NCI-H2081 treated with DMSO at 0.1 percent for 48 hours (cell line): ENCODE measurements around the gene RGS6.

Source experiments
- DNase-seq: peaks from one replicate; lab custom pipeline; 2025; lab: John Stamatoyannopoulos, UW

RGS6 gene

DNA sequence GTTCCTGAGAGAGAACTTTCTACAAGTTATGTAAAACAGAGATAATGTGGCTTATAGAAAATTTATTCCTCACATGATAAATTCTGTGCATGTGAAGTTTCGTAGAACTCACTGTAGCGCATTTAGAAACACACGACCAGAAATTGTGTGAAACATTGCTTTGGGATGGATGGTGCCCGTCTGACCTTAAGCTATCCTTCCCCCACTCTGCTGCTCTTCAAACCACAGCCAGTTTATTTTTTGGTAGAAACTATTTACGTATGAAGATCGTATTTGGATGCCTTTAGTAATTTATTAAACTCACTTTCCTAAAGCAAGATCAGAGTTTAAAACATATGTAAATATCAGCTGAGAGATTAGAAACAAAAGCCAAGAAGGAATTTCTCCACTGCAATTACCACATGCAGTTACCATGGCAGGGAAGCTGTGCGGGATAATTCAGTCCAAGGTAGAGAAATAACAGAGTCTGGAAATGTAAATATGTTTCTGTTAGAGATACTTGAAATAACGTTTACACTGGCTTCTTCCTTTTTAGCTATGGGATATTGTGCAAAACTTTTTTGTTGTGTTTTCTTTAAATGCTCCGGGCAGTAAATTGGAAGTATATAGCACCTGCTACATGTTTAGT lies 382.7 kb downstream of the RGS6 start:
- no peak for DNase-seq

- no peak for DNase-seq
Measured at GRCh38 chr14:72315714-72316113, 383.5 kb downstream of the RGS6 start.

DNA sequence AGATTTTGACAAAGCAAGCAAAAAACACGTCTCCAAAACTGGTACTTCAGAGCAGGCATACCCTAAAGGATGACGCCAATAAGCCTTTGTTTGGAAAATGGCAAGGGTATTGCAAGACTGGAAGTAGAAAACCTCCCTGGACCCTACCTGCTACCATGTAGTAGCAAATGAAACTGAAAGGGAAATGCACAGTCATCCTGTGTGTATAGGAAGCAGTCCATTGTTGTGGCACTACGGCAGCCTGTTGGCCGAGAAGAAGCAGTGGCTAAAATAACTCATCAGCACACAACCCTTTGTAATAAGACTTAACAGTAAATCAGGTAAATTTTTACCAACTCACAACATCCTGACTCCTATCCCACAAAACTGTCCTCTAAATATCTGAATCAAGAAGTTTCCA lies 386.4 kb downstream of the RGS6 start:
- DNase-seq = no peak

GRCh38 chr14:72332046-72332445 lies 399.8 kb downstream of the RGS6 start:
- no peak for DNase-seq

- no peak for DNase-seq
Measured at GRCh38 chr14:72332871-72333270, 400.6 kb downstream of the RGS6 start.

GRCh38 chr14:72333357-72333756 lies 401.1 kb downstream of the RGS6 start:
- no peak for DNase-seq

GRCh38 chr14:72336311-72336980 lies 404.2 kb downstream of the RGS6 start:
- no peak for DNase-seq

DNA sequence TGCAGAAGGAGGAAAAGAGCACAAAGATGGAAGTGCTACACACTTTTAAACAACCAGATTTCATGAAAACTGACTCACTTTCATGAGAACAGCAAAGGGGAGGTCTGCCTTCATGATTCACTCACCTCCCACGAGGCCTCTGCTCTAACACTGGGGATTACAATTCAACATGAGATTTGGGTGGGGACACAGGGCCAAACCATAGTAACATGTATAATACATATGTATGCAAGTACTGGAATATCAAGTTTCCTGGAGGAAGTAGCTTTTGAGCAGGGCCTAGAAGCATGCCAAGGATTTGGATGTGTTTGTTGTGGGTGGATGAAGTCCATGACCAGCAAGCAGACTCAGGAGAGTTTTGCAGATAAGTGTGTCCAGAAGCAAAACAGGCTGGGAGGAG lies 409.0 kb downstream of the RGS6 start:
- DNase-seq = no peak

- DNase-seq = no peak
Measured at GRCh38 chr14:72341686-72342085, 409.5 kb downstream of the RGS6 start.

DNA sequence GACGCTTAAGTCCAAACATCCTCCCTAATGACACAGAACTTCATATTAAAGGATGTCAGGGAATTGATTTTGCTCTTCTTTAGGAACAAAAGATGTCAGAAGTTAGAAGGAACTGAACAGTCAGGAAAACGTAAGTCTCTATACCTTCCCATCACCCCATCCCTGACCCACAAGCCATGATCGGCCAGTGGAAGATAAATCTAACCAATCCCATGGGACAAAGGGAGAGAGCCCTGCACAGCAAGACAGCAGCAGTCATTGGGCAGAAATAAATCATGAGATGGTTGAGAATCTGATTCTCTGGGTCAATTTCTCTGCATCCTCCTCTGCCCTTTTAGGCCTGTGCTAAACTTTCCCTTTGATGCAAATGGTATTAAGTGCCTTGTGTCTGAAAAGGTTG lies 414.9 kb downstream of the RGS6 start:
- DNase-seq = no peak

DNA sequence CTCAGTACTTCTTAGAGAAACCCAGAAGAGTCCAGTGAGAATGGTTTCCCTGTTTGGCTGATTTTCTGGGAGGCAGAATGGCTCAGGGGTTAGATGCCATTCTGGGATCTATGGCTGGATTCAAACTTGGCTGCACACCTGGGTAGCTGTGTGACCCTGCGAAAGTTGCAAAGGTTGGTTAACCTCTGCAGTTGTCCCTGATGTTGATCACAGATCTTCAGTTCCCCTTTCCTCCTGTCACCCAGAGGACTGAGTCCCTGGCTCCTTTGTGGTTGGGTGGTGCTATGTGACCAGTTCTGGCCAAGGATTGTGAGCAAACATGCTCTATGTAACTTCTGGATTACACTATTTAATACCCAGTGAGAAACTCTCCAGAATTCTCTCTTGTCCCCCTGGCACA lies 418.0 kb downstream of the RGS6 start:
- no peak for DNase-seq

DNA sequence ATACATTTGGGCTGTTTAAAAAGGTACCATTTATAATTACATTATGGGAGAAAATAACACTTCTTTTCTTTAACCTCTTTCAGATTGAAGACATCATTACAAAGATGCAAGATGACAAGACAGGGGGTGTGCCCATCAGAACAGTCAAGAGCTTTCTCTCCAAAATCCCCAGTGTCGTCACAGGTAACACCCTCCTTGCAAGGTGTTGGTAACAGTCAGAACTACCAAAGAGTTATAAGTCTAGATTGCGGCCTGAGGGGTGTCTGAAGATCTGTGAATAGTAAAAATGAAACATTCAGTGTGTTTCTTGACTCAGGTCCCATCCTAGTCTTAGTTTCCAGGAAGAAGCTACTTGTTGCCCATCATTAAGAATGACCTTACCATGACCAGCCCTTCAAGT lies 419.8 kb downstream of the RGS6 start:
- DNase-seq = no peak

GRCh38 chr14:72366619-72367018 lies 434.4 kb downstream of the RGS6 start:
- no peak for DNase-seq

- no peak for DNase-seq
Measured at GRCh38 chr14:72369106-72369505, 436.9 kb downstream of the RGS6 start.

DNA sequence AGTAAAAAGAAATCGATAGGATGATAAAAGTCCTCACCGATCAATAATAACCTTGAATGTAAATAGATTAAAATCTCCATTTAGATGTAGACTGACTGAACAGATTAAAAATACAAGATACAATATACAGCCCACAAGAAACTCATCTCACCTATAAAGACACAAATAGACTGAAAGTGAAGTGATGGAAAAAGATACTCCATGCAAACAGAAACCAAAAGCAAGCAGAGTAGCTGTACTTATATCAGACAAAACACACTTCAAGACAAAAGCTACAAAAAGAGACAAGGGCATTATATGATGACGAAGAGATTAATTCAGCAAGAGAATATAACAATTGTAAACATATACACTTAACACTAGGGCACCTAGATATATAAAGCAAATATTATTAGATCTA lies 444.8 kb downstream of the RGS6 start:
- no peak for DNase-seq

- DNase-seq = no peak
Measured at GRCh38 chr14:72380456-72380855, 448.2 kb downstream of the RGS6 start.

GRCh38 chr14:72383865-72384264 lies 451.6 kb downstream of the RGS6 start:
- DNase-seq = no peak

DNA sequence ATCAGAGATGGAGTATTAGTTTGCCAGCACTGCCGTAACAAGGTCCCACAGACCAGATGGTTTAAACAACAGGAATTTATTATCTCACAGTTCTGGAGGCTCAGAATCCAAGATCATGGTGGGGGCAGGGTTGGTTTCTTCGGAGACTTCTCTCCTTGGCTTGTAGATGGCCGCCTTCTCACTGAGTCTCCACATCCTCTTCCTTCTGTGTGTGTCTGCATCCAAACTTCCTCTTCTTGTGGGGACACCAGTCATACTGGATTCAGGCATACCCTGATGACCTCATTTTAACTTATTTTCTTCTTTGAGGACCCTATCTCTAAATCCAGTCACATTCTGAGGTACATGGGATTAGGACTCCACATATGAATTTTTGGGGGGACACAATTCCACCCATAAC lies 455.5 kb downstream of the RGS6 start:
- no peak for DNase-seq

GRCh38 chr14:72389200-72389599 lies 457.0 kb downstream of the RGS6 start:
- DNase-seq = no peak

GRCh38 chr14:72401101-72401625 lies 468.9 kb downstream of the RGS6 start:
- no peak for DNase-seq

GRCh38 chr14:72401632-72402376 lies 469.6 kb downstream of the RGS6 start:
- no peak for DNase-seq

GRCh38 chr14:72402377-72402772 lies 470.1 kb downstream of the RGS6 start:
- DNase-seq = no peak

- DNase-seq = no peak
Measured at GRCh38 chr14:72404106-72404774, 472.0 kb downstream of the RGS6 start.
